Activated gamma-delta T cell (primary cell): ENCODE data around the gene AGBL4.

ENCODE experiments used
- DNase-seq: peaks from one replicate; lab custom pipeline; 2025; lab: John Stamatoyannopoulos, UW

Gene AGBL4

GRCh38 chr1:49185450-49185980 is 838.2 kb downstream of the AGBL4 start:
- no peak for DNase-seq

GRCh38 chr1:49183489-49183888 is 840.3 kb downstream of the AGBL4 start:
- no peak for DNase-seq

- DNase-seq = no peak
Observed at GRCh38 chr1:49181033-49181432, 842.7 kb downstream of the AGBL4 start.

GRCh38 chr1:49171941-49172593 is 851.7 kb downstream of the AGBL4 start:
- no peak for DNase-seq

GRCh38 chr1:49166031-49166430 is 857.7 kb downstream of the AGBL4 start:
- no peak for DNase-seq

- DNase-seq = no peak
Observed at GRCh38 chr1:49163031-49163430, 860.7 kb downstream of the AGBL4 start.

- no peak for DNase-seq
Observed at GRCh38 chr1:49160677-49161076, 863.1 kb downstream of the AGBL4 start.

GRCh38 chr1:49136738-49137251 is 887.0 kb downstream of the AGBL4 start:
- no peak for DNase-seq

GRCh38 chr1:49125746-49126145 is 898.0 kb downstream of the AGBL4 start:
- DNase-seq = no peak

- DNase-seq = no peak
Observed at GRCh38 chr1:49111931-49112330, 911.8 kb downstream of the AGBL4 start.

GRCh38 chr1:49106445-49106844 is 917.3 kb downstream of the AGBL4 start:
- no peak for DNase-seq

GRCh38 chr1:49104575-49104974 is 919.2 kb downstream of the AGBL4 start:
- DNase-seq = no peak

GRCh38 chr1:49102752-49103151 is 921.0 kb downstream of the AGBL4 start:
- DNase-seq = no peak

- DNase-seq = no peak
Observed at GRCh38 chr1:49098866-49099265, 924.9 kb downstream of the AGBL4 start.

- DNase-seq = no peak
Observed at GRCh38 chr1:49086327-49086726, 937.4 kb downstream of the AGBL4 start.

- DNase-seq = no peak
Observed at GRCh38 chr1:49085079-49085478, 938.7 kb downstream of the AGBL4 start.

GRCh38 chr1:49060766-49061165 is 963.0 kb downstream of the AGBL4 start:
- no peak for DNase-seq

- DNase-seq = no peak
Observed at GRCh38 chr1:49059087-49059486, 964.7 kb downstream of the AGBL4 start.

- DNase-seq = no peak
Observed at GRCh38 chr1:49052102-49052501, 971.7 kb downstream of the AGBL4 start.

- DNase-seq = no peak
Observed at GRCh38 chr1:49051647-49052046, 972.1 kb downstream of the AGBL4 start.

GRCh38 chr1:49050041-49050440 is 973.7 kb downstream of the AGBL4 start:
- DNase-seq = no peak

- no peak for DNase-seq
Observed at GRCh38 chr1:49048188-49048587, 975.6 kb downstream of the AGBL4 start.

GRCh38 chr1:49046305-49046704 is 977.4 kb downstream of the AGBL4 start:
- no peak for DNase-seq

- no peak for DNase-seq
Observed at GRCh38 chr1:49045371-49045770, 978.4 kb downstream of the AGBL4 start.
